Fibroblast of lung (primary cell): Measurements from ENCODE around the gene VWA1.
"Not testable (repeated sequence)": the region's sequence is repeated elsewhere in the genome, so short reads cannot be mapped to it uniquely, and the experiment has no call there.

Experiments
- CTCF ChIP-seq, 2 donors: IDR thresholded peaks in 1 of 2; conservative IDR thresholded peaks in 1 of 2; 1 replicate in 1 of 2; 2 replicates in 1 of 2; pipeline ENCODE4 v1.5.1; 2011 to 2012; ENCODE audit warnings: low read length in 2 of 2, control low read depth in 1 of 2, inconsistent platforms in 1 of 2, low read depth in 1 of 2, mild to moderate bottlenecking in 1 of 2
- EZH2 ChIP-seq: IDR thresholded peaks from 2 replicates; pipeline ENCODE4 v1.5.1; 2012; ENCODE audit warnings: low read length, control low read depth, mild to moderate bottlenecking; ENCODE audit errors: missing control alignments

- TF ChIP-seq CTCF (conservative IDR thresholded peaks at IDR 0.05 in 1 of 2, IDR thresholded peaks at IDR 0.05 in 1 of 2; ENCODE audit: low read depth in 1 of 2, low read length in 2 of 2); EZH2: not testable (repeated sequence)
Measured at GRCh38 chr1:1402901-1403392, 32.5 kb upstream of the VWA1 start.
